ENCODE data around the gene ATP6V1G3.
"Not testable (repeated sequence)": the region's sequence is repeated elsewhere in the genome, so short reads cannot be mapped to it uniquely, and the experiment has no call there.

ATP6V1G3 gene

GRCh38 chr1:198538579-198539364 is 1.7 kb downstream of the ATP6V1G3 start:
- H3K4me1 ChIP-seq (ENCODE audit: insufficient read depth, low read length), result peaks cover 5% of the 10 kb centered on the region; the same call in 1 of the 2 replicates
- H3K36me3 ChIP-seq (ENCODE audit: insufficient read depth, low read depth, low read length), result no peaks in the 10 kb centered on the region
- no peaks in the 10 kb centered on the region for H3K27me3 ChIP-seq (ENCODE audit: insufficient read depth, low read length)
- H3K9me3 ChIP-seq (ENCODE audit: insufficient read depth, low read depth, low read length), result no peaks in the 10 kb centered on the region
- H3K9ac ChIP-seq (ENCODE audit: low read depth, low read length), result no peak overlapping the region
- no peak overlapping the region for H3K27ac ChIP-seq (ENCODE audit: low read length)
- H3K4me3 ChIP-seq (ENCODE audit: low read length), result no peak overlapping the region

GRCh38 chr1:198535631-198536030 is 4.8 kb downstream of the ATP6V1G3 start:
- Histone ChIP-seq H3K27me3 (ENCODE audit: insufficient read depth, low read length) (no peaks in the 10 kb centered on the region), H3K9ac (ENCODE audit: low read depth, low read length) (no peak overlapping the region), H3K36me3 (ENCODE audit: insufficient read depth, low read depth, low read length) (no peaks in the 10 kb centered on the region), H3K27ac (ENCODE audit: low read length) (no peak overlapping the region), H3K4me3 (ENCODE audit: low read length) (no peak overlapping the region), H3K4me1 (ENCODE audit: insufficient read depth, low read length) (peaks cover 5% of the 10 kb centered on the region; the same call in 1 of the 2 replicates), H3K9me3 (ENCODE audit: insufficient read depth, low read depth, low read length) (no peaks in the 10 kb centered on the region)

GRCh38 chr1:198534548-198535418 is 5.7 kb downstream of the ATP6V1G3 start:
- H3K4me3 ChIP-seq (ENCODE audit: low read length), result no peak overlapping the region
- no peaks in the 10 kb centered on the region for H3K36me3 ChIP-seq (ENCODE audit: insufficient read depth, low read depth, low read length)
- no peaks in the 10 kb centered on the region for H3K9me3 ChIP-seq (ENCODE audit: insufficient read depth, low read depth, low read length)
- H3K4me1 ChIP-seq (ENCODE audit: insufficient read depth, low read length), result peaks cover 5% of the 10 kb centered on the region; the same call in 1 of the 2 replicates
- H3K9ac ChIP-seq (ENCODE audit: low read depth, low read length), result no peak overlapping the region
- no peak overlapping the region for H3K27ac ChIP-seq (ENCODE audit: low read length)
- H3K27me3 ChIP-seq (ENCODE audit: insufficient read depth, low read length), result no peaks in the 10 kb centered on the region

GRCh38 chr1:198531891-198532290 is 8.6 kb downstream of the ATP6V1G3 start:
- Histone ChIP-seq H3K4me3 (ENCODE audit: low read length) (no peak overlapping the region), H3K9me3 (ENCODE audit: insufficient read depth, low read depth, low read length) (no peaks in the 10 kb centered on the region), H3K27me3 (ENCODE audit: insufficient read depth, low read length) (no peaks in the 10 kb centered on the region), H3K27ac (ENCODE audit: low read length) (no peak overlapping the region), H3K36me3 (ENCODE audit: insufficient read depth, low read depth, low read length) (no peaks in the 10 kb centered on the region), H3K9ac (ENCODE audit: low read depth, low read length) (no peak overlapping the region), H3K4me1 (ENCODE audit: insufficient read depth, low read length) (peaks cover 5% of the 10 kb centered on the region; the same call in 1 of the 2 replicates)

GRCh38 chr1:198530953-198531352 is 9.5 kb downstream of the ATP6V1G3 start:
- Histone ChIP-seq H3K9ac (ENCODE audit: low read depth, low read length) (no peak overlapping the region), H3K36me3 (ENCODE audit: insufficient read depth, low read depth, low read length) (no peaks in the 10 kb centered on the region), H3K27me3 (ENCODE audit: insufficient read depth, low read length) (no peaks in the 10 kb centered on the region), H3K27ac (ENCODE audit: low read length) (no peak overlapping the region), H3K4me1 (ENCODE audit: insufficient read depth, low read length) (peaks cover 5% of the 10 kb centered on the region; the same call in 1 of the 2 replicates), H3K4me3 (ENCODE audit: low read length) (no peak overlapping the region), H3K9me3 (ENCODE audit: insufficient read depth, low read depth, low read length) (no peaks in the 10 kb centered on the region)

GRCh38 chr1:198529414-198529813 is 11.1 kb downstream of the ATP6V1G3 start:
- H3K9me3 ChIP-seq (ENCODE audit: insufficient read depth, low read depth, low read length), result no peaks in the 10 kb centered on the region
- H3K4me3 ChIP-seq (ENCODE audit: low read length), result no peak overlapping the region
- H3K9ac ChIP-seq (ENCODE audit: low read depth, low read length), result no peak overlapping the region
- H3K36me3 ChIP-seq (ENCODE audit: insufficient read depth, low read depth, low read length), result no peaks in the 10 kb centered on the region
- no peaks in the 10 kb centered on the region for H3K27me3 ChIP-seq (ENCODE audit: insufficient read depth, low read length)
- H3K27ac ChIP-seq (ENCODE audit: low read length), result no peak overlapping the region
- H3K4me1 ChIP-seq (ENCODE audit: insufficient read depth, low read length), result peaks cover 3% of the 10 kb centered on the region; the same call in 1 of the 2 replicates

- H3K4me3 ChIP-seq (ENCODE audit: low read length), result no peak overlapping the region
- H3K4me1 ChIP-seq (ENCODE audit: insufficient read depth, low read length), result no peaks in the 10 kb centered on the region
- H3K36me3 ChIP-seq (ENCODE audit: insufficient read depth, low read depth, low read length), result no peaks in the 10 kb centered on the region
- no peaks in the 10 kb centered on the region for H3K9me3 ChIP-seq (ENCODE audit: insufficient read depth, low read depth, low read length)
- H3K27ac ChIP-seq (ENCODE audit: low read length), result no peak overlapping the region
- H3K9ac ChIP-seq (ENCODE audit: low read depth, low read length), result no peak overlapping the region
- H3K27me3 ChIP-seq (ENCODE audit: insufficient read depth, low read length), result no peaks in the 10 kb centered on the region
Measured at GRCh38 chr1:198528364-198528763, 12.1 kb downstream of the ATP6V1G3 start.

- no peak overlapping the region for H3K4me3 ChIP-seq (ENCODE audit: low read length)
- H3K4me1 ChIP-seq (ENCODE audit: insufficient read depth, low read length), result peaks cover 16% of the 10 kb centered on the region
- H3K27me3 ChIP-seq (ENCODE audit: insufficient read depth, low read length), result no peaks in the 10 kb centered on the region
- H3K27ac ChIP-seq (ENCODE audit: low read length), result no peak overlapping the region
- no peaks in the 10 kb centered on the region for H3K36me3 ChIP-seq (ENCODE audit: insufficient read depth, low read depth, low read length)
- no peaks in the 10 kb centered on the region for H3K9me3 ChIP-seq (ENCODE audit: insufficient read depth, low read depth, low read length)
- no peak overlapping the region for H3K9ac ChIP-seq (ENCODE audit: low read depth, low read length)
Measured at GRCh38 chr1:198524556-198524955, 15.9 kb downstream of the ATP6V1G3 start.

GRCh38 chr1:198524127-198524526 is 16.4 kb downstream of the ATP6V1G3 start:
- not testable (repeated sequence) for H3K36me3 ChIP-seq (ENCODE audit: insufficient read depth, low read depth, low read length); H3K27me3 ChIP-seq (ENCODE audit: insufficient read depth, low read length); H3K27ac ChIP-seq (ENCODE audit: low read length); H3K4me3 ChIP-seq (ENCODE audit: low read length); H3K9me3 ChIP-seq (ENCODE audit: insufficient read depth, low read depth, low read length); H3K9ac ChIP-seq (ENCODE audit: low read depth, low read length)
- peaks cover 19% of the 10 kb centered on the region for H3K4me1 ChIP-seq (ENCODE audit: insufficient read depth, low read length)

- Histone ChIP-seq H3K4me1 (ENCODE audit: insufficient read depth, low read length) (peaks cover 19% of the 10 kb centered on the region), H3K9ac (ENCODE audit: low read depth, low read length) (no peak overlapping the region), H3K9me3 (ENCODE audit: insufficient read depth, low read depth, low read length) (no peaks in the 10 kb centered on the region), H3K4me3 (ENCODE audit: low read length) (no peak overlapping the region), H3K36me3 (ENCODE audit: insufficient read depth, low read depth, low read length) (no peaks in the 10 kb centered on the region), H3K27me3 (ENCODE audit: insufficient read depth, low read length) (no peaks in the 10 kb centered on the region), H3K27ac (ENCODE audit: low read length) (no peak overlapping the region)
Measured at GRCh38 chr1:198523182-198523950, 17.1 kb downstream of the ATP6V1G3 start.

- no peak overlapping the region for H3K27ac ChIP-seq (ENCODE audit: low read length)
- no peak overlapping the region for H3K9ac ChIP-seq (ENCODE audit: low read depth, low read length)
- H3K9me3 ChIP-seq (ENCODE audit: insufficient read depth, low read depth, low read length), result no peaks in the 10 kb centered on the region
- H3K4me1 ChIP-seq (ENCODE audit: insufficient read depth, low read length), result peaks cover 19% of the 10 kb centered on the region
- no peaks in the 10 kb centered on the region for H3K27me3 ChIP-seq (ENCODE audit: insufficient read depth, low read length)
- no peaks in the 10 kb centered on the region for H3K36me3 ChIP-seq (ENCODE audit: insufficient read depth, low read depth, low read length)
- H3K4me3 ChIP-seq (ENCODE audit: low read length), result no peak overlapping the region
Measured at GRCh38 chr1:198520524-198521254, 19.8 kb downstream of the ATP6V1G3 start.
